ENCODE results near the gene PHF20. TPM values are rescaled to one million over a fixed set of nuclear protein-coding genes. Genes with fewer than 3 reads are reported as not detected.

Gene PHF20
- total RNA-seq, 1 donor: 30.9 TPM

- TF ChIP-seq, protein P1, sequence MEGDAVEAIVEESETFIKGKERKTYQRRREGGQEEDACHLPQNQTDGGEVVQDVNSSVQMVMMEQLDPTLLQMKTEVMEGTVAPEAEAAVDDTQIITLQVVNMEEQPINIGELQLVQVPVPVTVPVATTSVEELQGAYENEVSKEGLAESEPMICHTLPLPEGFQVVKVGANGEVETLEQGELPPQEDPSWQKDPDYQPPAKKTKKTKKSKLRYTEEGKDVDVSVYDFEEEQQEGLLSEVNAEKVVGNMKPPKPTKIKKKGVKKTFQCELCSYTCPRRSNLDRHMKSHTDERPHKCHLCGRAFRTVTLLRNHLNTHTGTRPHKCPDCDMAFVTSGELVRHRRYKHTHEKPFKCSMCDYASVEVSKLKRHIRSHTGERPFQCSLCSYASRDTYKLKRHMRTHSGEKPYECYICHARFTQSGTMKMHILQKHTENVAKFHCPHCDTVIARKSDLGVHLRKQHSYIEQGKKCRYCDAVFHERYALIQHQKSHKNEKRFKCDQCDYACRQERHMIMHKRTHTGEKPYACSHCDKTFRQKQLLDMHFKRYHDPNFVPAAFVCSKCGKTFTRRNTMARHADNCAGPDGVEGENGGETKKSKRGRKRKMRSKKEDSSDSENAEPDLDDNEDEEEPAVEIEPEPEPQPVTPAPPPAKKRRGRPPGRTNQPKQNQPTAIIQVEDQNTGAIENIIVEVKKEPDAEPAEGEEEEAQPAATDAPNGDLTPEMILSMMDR (IDR thresholded peaks at IDR 0.05; ENCODE audit: insufficient read depth, low read length): no peak
- DNase-seq (ENCODE audit: low read depth): no peak
- H3K4me3 ChIP-seq (ENCODE audit: low read depth, low read length): no peak overlapping the region
Observed at GRCh38 chr20:35729836-35730582, 41.8 kb upstream of the PHF20 start.

GRCh38 chr20:35730583-35731468 lies 41.0 kb upstream of the PHF20 start:
- DNase-seq (ENCODE audit: low read depth): no peak
- no peak overlapping the region for H3K4me3 ChIP-seq (ENCODE audit: low read depth, low read length)
- TF ChIP-seq, protein P1 (IDR thresholded peaks at IDR 0.05; ENCODE audit: insufficient read depth, low read length): no peak

GRCh38 chr20:35731469-35731788 lies 40.4 kb upstream of the PHF20 start:
- TF ChIP-seq, protein P1 (IDR thresholded peaks at IDR 0.05; ENCODE audit: insufficient read depth, low read length): no peak
- DNase-seq (ENCODE audit: low read depth): no peak
- no peak overlapping the region for H3K4me3 ChIP-seq (ENCODE audit: low read depth, low read length)

DNA sequence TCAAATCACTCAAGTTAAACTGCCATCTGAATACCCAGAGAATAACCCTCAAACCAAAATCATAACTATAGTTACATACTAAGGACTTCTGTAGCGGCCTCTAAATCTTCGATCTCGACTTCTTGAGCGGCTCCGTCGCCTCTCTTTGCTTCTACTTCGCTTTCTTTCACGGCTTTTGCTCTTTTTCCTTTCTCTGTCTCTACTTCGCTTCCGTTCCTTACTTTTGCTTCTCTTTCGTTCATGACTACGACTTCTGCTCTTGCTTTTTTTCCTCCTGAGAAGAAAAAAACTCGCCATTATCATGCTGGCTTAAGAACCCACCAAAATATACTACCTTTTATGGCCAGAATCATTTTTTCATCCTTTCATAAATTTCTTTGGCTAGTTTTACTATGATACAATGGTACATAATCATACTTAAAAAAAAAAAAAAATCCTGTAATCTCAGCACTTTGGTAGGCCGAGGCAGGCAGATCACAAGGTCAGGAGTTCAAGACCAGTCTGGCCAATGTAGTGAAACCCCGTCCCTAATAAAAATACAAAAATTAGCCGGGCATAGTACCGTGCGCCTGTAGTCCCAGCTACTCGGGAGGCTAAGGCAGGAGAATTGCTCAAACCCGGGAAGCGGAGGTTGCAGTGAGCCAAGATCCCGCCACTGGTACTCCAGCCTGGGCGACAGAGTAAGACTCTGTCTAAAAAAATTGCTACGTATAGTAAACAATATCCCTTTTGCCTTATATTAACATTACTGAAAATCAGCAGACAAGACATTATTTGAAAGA lies 39.8 kb upstream of the PHF20 start:
- H3K4me3 ChIP-seq (ENCODE audit: low read depth, low read length): no peak overlapping the region
- no peak for DNase-seq (ENCODE audit: low read depth)
- TF ChIP-seq, protein P1 (IDR thresholded peaks at IDR 0.05; ENCODE audit: insufficient read depth, low read length): no peak

GRCh38 chr20:35732644-35732982 lies 39.2 kb upstream of the PHF20 start:
- no peak for DNase-seq (ENCODE audit: low read depth)
- TF ChIP-seq, protein P1 (IDR thresholded peaks at IDR 0.05; ENCODE audit: insufficient read depth, low read length): no peak
- H3K4me3 ChIP-seq (ENCODE audit: low read depth, low read length): no peak overlapping the region

GRCh38 chr20:35734374-35734773 lies 37.4 kb upstream of the PHF20 start:
- TF ChIP-seq, protein P1 (IDR thresholded peaks at IDR 0.05; ENCODE audit: insufficient read depth, low read length): no peak
- DNase-seq (ENCODE audit: low read depth): no peak
- no peak overlapping the region for H3K4me3 ChIP-seq (ENCODE audit: low read depth, low read length)
